ENCODE data around the gene VEGFB.

DNA sequence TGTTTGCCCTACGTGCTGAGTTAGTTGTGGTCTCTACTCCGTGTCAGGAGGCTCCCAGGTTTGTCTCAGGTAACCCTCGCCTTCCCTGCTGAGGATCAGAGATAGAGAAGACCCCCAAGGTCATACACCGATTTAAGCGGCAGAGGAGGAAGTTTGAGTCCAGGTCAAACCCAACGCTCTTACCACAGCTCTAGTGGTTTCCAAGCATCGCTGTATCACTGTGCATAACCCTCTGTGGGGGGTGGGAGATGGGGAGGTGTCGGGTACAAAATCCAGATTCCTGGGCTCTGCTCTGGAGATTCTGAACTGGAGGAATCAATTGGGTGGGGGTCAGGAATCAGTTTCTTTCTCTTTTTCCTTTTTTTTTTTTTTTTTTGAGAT is 3.4 kb upstream of the VEGFB start:
- TF ChIP-seq, protein P1, sequence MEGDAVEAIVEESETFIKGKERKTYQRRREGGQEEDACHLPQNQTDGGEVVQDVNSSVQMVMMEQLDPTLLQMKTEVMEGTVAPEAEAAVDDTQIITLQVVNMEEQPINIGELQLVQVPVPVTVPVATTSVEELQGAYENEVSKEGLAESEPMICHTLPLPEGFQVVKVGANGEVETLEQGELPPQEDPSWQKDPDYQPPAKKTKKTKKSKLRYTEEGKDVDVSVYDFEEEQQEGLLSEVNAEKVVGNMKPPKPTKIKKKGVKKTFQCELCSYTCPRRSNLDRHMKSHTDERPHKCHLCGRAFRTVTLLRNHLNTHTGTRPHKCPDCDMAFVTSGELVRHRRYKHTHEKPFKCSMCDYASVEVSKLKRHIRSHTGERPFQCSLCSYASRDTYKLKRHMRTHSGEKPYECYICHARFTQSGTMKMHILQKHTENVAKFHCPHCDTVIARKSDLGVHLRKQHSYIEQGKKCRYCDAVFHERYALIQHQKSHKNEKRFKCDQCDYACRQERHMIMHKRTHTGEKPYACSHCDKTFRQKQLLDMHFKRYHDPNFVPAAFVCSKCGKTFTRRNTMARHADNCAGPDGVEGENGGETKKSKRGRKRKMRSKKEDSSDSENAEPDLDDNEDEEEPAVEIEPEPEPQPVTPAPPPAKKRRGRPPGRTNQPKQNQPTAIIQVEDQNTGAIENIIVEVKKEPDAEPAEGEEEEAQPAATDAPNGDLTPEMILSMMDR (conservative IDR thresholded peaks at IDR 0.05; ENCODE audit: low read length): no peak
- TF ChIP-seq EZH2phosphoT487 (IDR thresholded peaks at IDR 0.05; ENCODE audit: borderline replicate concordance): no peak
